ENCODE results near the gene NOP56.

Gene NOP56

DNA sequence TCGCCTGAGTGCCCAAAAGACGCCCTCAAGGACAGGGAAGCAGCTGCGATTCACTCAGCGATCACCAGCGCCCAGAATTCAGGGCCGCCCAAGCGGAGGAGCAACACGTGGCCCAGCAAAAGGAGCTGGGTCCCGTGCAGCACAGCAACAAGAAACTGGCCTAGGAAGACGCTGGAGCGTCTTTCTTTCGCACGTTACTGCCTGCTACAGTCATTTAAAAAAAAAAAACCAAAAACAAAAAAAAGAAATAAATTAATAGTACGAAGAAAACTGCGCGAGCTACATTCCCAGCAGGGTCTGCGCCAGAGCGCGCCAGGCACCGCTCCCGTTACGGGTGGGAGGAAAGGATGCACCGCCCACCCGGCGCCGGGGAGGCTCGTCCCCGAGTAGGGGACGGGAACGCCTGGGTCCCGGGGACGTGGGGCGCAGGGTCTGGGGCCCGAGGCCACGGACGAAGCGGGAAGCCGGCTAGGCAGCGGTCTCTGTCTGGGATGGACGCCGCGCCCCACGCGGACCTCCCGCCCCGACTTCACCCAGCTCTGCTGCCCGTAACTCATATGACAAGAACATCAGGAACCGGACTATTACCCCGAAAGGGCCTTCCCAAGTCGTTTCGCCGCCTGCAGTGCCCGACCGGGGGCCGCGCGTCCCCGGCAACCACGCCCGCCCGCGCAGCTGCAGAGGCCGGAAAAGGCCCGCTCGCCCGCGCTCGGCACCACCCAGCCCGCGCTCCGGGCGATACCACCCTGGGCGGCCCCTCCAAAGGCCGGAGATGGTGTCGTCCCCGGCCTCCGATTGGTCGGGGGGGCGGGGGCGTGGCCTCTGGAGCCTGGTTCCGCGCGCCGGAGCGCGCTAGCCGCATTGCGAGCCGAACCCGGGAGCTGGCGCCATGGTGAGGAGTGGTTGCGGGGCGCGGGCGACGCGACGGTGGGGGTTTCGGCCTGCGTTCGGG, at the start of gene NOP56:
TSS of gene NOP56 (plus strand) at position 861 of the 952 bp plus-strand sequence. CDS start at position 890, 29 bp downstream.
- peak; percentile 86 for DNase-seq

DNA sequence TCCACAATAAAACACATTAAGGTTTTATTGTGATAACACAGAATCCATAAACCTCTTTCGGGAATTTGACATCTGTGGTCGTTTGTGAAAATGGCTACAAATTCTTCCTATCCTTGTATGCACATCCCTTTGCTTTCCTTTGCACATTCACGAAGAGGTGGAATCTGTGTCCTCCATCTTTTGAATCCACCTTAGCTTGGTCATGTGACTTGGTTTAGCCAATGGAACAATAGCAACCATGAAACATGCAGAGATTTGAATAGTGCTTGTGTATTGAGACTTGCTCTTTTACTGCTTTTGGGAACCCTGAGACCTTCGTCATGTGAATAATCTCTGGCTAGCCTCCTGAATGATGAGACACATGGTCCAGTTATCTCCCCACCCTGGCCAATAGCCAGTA, 49.7 kb upstream of the NOP56 start:
- DNase-seq: no peak

DNA sequence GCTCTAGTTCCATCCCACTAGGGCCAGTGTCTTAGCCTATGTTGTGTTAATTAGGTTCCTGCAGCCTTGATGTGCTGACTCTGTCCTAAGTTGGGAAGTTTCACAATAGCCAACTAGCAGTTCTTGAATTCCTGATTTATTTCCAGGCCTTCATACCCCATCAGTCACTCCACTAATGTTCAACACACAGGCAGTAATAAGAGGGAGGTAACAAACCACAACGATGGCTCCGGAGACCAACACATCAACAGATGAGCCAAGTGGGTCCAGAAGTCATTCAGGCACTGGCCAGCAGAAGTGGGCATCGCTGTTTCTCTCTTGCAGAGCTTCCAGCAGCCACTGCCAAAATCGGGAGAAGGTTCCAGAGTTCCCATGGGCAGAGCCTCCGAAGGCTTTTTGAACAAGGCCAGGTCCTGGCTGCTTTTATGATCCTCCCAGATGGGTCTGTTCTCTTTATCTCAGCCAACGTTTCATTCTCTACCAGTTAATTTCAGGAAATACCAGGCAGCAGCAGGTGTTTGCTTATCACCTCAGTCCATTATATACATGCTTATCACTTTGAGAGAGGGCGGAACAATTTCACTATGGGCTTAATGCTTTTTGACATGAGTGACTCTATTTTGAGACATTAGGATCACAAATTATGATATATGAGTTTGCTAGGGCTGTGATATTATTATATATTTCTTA, 48.5 kb upstream of the NOP56 start:
- DNase-seq: peak; percentile 15

- DNase-seq: no peak
These were observed 48.0 kb upstream of the NOP56 start for GRCh38 chr20:2604506-2604835.

GRCh38 chr20:2606507-2607006, 45.9 kb upstream of the NOP56 start:
- no peak for DNase-seq

DNA sequence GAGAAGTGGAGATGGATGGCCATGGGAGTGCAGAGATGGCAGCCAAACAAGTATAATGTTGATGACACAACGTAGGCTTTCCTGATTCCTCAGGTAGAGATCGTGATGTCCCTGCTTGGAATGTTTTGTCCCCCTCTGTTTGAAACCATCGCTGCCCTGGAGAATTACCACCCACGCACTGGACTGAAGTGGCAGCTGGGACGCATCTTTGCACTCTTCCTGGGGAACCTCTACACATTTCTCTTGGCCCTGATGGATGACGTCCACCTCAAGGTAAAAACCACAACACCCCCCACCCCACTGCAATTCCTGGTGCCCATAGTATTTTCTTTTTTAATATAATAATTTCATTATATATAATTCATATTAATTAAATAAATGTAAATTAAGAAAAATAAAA, 42.1 kb upstream of the NOP56 start:
- DNase-seq: no peak

GRCh38 chr20:2610941-2611720, 41.3 kb upstream of the NOP56 start:
- DNase-seq: no peak

GRCh38 chr20:2612073-2612472, 40.4 kb upstream of the NOP56 start:
- no peak for DNase-seq

- DNase-seq: no peak
These were observed 35.8 kb upstream of the NOP56 start for GRCh38 chr20:2616634-2617033.

DNA sequence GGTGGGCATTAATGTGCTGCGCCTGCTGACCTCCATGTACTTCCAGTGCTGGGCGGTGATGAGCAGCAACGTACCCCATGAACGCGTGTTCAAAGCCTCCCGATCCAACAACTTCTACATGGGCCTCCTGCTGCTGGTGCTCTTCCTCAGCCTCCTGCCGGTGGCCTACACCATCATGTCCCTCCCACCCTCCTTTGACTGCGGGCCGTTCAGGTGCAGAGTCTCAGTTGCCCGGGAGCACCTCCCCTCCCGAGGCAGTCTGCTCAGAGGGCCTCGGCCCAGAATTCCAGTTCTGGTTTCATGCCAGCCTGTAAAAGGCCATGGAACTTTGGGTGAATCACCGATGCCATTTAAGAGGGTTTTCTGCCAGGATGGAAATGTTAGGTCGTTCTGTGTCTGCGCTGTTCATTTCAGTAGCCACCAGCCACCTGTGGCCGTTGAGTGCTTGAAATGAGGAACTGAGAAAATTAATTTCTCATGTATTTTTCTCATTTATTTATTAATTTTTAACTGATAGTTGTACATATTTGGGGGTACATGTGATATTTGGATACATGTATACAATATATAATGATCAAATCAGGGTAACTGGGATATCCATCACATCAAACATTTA, 35.2 kb upstream of the NOP56 start:
- no peak for DNase-seq

- DNase-seq: no peak
These were observed 33.6 kb upstream of the NOP56 start for GRCh38 chr20:2618815-2619214.

DNA sequence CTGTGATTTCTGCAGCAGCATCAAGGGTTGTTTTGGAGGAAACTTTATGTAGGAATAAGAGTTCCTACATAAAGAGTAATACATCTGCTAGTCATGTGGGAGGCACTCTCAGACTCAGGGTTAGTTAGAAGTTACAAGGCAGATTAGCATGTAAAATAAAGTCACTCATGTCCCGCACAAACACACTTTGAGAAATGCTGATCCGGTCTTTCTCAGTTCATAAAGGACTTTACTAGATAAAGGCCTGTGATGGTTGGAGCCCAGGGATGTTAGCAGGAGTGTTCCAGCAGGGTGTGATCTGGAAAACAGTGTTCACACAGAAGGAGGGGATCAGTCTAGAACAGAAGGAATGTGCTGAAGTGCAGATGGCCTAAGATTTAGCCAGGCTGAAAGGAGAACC, 33.1 kb upstream of the NOP56 start:
- no peak for DNase-seq

DNA sequence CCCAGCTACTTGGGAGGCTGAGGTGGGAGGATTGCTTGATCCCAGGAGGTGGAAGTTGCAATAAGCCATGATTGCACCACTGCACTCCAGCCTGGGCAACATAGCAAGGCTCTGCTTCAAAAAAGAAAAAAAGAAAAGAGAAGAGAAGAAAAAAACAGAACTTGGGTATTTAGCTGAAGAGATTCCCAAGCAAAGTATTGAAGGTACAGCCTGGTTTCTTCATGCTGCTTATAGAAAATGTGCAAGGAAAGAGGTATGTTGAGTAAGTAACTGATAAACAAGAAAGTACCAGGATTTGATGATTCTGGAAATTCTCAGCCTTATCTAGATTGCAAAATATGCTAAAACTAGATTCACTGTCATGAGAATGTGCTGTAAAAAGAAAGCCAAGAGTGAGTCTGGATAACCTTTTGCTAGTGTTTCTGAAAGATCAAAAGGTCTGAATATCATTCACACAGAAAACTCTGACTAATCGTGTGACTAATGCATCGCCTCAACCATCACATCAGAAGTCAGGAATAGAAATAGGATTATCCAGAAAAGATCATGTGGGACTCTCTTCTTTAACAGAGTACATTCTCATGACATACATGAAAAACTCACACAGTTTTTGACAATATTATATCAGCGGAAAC, 32.4 kb upstream of the NOP56 start:
- no peak for DNase-seq

DNA sequence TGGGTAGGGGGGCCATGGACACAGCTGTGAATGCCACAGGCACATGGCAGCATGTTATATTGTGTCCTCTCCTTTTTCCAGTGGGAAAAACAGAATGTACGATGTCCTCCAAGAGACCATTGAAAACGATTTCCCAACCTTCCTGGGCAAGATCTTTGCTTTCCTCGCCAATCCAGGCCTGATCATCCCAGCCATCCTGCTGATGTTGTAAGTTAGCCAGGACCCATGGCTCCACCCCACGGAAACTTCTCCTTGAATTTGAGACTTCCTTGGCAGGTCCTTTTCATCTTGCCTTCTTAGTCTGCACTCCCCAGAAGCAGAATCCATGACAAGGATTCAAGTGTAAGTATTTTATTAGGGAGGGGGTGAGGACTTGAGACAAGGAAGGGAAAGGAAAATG, 28.2 kb upstream of the NOP56 start:
- no peak for DNase-seq

DNA sequence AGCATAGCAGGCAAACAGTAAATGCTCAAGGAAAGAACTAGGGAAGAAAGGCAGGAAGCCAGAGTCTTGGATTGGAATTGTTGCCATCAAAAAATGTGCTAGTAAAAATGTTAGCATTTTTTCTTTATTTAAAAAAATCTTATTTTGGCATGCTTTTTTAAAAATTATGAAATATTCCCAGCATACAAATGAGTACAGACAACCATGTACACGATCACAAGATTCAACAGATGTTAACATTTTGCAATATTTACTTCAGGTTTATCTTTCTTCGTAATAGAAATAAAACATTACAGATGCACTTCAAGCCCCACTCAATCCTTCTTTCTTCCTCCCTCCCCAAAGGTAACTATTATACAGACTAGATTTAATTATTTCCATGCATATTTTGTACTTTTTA, 27.4 kb upstream of the NOP56 start:
- no peak for DNase-seq

DNA sequence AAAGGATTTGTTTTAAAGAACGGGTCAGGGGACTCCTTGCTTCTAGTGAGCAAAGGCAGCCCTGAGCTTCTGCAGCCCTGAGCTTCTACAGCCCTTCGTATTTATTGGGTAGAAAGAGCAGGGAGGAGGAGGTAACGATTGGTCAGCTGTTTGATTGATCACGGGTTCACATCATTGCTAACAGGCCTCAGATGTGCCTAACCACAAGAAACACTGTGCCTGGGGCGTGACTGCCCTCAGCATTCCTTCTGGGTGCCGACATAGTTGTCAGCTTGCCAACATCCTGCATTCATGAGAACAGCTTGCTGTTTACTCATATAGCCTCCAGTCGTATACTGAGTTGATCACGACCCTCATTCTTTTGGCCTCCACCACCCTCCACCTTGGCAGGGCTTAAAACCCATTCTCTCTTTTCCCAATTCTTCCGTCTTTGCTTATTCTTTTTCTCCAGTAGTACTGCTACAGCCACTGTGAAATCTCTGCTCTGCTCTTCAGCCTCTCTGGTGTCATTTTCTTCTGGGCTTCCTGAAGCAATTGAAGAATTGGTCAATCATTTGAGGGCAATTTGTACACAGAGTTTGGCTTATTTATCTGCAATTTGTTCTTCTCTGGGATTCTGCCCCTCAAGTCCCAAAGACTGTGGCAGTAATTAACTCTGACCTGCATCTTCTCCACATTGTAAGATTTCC, 25.4 kb upstream of the NOP56 start:
- DNase-seq: peak; percentile 5

DNA sequence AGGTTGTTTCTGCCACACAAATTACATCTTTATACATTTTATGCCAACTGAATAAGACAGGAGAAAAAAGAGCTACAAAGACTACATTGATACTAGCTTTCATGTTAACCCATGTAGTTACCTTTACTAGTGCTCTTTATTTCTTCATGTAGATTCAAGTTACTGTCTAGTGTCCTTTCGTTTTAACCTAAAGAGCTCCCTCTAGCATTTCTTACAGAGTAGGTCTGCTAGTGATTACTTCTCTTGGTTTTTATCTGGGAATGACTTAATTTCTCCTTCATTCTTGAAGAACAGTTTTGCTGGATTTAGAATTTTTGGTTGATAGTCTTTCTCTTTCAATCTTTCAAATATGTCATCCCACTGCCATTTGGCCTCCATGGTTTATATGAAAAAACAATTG, 21.2 kb upstream of the NOP56 start:
- DNase-seq: no peak

DNA sequence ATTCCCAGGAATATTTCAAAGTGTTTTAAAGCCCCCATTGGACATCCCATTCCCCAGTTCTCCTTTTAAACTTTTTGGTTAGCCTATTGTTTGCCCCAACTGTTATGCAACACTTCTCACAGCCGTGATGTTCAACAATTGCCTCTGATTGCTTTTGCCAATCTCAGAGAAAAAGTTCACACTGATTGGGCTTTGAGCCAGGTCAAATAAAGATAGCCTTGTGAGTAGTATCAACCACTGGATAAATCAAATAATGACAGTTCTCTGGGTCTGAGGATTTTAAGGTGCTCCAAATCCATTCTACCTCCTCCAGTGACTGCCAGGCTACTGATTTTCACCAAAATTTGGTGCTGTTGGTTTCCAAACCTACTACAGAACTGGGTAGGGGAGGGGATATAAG, 19.1 kb upstream of the NOP56 start:
- no peak for DNase-seq

GRCh38 chr20:2637246-2637645, 15.2 kb upstream of the NOP56 start:
- no peak for DNase-seq

- no peak for DNase-seq
These were observed 12.2 kb upstream of the NOP56 start for GRCh38 chr20:2640260-2640659.

GRCh38 chr20:2640899-2641298, 11.5 kb upstream of the NOP56 start:
- no peak for DNase-seq

DNA sequence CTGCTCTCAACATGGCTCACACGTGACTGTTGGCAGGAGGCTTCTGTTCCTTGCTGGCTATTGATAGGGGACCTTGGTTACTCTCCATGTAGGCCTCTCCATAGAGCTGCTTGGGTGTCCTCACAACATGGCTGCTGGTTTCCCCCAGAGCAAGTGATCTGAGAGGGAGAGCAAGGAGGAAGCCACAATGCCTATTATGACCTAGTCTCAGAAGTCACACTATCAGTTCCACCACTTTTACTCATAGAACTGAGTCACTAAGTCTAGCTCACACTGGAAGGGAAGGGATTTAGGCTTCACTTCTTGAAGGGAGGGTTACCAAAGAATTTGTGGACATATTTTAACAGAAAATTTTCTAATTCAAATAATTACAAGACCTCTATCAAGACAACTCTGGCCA, 8.7 kb upstream of the NOP56 start:
- DNase-seq: no peak
